CD4-positive, alpha-beta T cell treated with Interleukin-15 for 4 hours (primary cell): ENCODE data around the gene NTSR1.

ENCODE experiments used
- DNase-seq: peaks from one replicate; pipeline ENCODE4 v3.0.0-alpha.2; 2020; ENCODE audit warnings: low spot score

The NTSR1 gene

DNA sequence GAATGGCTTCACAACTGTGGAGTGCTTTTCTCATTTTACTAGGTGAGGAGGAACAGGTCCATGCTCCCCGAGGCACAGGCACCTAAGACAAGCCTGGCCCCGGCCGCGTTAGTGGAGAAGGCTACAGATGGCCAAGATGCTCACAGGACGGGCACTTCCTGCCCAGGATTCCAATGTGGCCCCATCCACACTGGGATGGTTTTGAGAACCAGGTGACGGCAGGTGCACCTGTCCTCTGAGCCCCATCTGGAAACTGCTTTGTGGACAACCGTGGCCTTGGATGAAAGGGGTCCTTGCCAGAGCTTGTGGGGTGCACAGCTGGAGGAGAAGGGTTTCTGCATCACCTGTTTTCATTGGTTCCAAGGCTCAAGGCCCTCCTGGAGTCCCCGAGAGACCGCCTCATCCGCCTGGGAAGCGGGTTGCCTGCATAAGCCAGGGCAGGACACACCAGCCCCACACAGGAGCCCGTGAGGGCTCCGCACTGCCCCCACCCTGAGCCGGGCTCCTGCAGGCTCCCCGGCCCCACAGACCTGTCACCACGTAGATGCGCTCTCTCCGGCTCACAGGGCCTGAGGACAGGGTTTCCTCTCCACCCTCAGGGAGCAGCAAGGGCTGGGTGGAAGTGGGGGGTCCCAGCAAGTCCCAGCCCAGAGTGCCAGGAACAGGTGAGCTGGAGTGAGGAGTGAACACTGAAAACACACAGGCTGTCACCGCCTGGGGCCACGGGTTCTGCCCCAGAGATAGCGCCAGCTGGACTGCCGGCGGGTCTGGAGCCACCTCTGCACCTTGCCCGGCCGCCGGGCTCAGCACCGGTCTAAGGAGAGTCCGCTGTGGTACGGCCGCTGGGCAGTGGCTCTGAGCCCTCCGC, 18.3 kb downstream of the NTSR1 start:
- DNase-seq = no peak

DNA sequence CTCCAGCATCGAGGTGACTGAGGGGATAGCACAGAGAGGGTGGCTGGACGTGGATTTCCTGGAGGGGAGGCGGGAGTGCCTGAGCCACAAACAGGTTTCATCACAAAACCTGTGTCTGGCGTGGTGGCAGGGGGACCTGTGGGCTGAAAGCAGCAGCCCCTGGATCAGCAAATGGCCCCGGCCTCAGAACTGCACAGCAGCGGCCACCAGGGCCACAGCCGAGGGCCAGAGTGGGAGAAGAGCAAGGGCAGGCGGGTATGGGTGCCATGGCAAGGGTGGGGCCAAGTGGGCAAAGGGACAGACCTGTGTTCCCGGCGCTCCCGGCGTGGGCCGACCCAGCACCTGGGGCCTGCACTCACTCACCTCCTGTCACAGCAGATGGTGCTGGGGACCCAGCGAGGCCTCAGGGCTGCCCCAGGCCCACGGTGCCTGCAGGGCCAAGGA, 19.0 kb downstream of the NTSR1 start:
- DNase-seq = no peak

DNA sequence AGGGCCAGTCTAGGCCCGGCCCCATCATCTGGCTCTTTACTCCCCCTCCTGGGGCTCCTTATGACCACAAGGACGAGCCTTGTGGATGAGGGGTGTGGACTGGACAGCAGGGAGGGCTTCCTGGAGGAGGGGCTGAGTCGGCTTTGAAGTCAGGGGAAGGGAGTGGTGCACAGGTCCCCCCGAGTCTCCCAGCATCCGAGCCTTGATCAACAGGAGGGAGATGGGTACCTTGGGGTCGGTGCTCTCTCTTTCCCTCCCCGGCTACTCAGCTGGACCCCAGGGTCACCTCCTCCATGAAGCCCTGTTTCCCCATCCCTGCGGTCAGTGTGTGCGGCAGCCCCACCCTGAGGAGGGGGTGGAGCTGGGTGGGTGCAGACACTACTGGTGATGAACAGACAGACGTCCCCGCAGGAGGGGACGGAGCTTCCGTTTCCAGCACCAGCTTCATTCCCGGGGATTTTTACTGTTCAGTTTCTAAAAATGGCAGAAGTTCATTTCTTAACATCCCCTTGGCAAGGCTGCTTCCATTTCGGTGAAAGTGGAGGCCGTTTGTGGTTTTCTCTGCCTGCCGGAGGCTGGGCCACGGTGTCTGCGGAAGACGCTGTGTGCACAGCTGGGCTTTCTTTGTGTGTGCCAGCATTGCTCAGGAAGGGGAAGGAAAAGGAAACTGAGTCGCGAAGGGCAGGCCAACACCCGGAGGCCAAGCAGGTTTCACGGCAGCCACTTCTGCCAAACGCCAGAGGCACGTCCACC, 19.6 kb downstream of the NTSR1 start:
- peak; percentile 5 for DNase-seq

DNA sequence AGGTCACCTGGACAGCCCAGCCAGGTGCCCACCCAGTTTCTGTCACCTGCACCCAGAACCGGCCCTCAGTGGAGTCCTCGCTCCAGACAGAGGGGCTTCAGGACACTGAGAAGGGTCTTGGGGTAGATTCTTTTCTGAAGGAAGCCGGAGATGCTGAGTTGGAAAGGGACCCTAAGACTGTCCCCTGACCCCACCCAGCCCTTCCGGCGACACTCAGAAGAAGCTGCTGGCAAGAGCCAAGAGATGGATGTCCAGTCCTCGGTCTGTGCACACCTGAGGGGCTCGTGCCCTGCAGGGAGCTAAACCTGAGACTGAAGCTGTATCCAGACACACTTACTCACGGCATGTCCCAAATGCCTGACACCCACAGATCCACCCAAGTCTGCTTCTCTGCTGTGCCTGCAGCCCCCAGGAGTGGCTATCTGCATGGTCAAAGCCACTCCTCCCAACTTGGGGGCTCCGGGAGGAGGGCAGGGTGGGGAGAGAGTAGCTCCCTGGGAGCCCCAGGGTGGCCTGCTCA, 20.2 kb downstream of the NTSR1 start:
- DNase-seq = no peak

DNA sequence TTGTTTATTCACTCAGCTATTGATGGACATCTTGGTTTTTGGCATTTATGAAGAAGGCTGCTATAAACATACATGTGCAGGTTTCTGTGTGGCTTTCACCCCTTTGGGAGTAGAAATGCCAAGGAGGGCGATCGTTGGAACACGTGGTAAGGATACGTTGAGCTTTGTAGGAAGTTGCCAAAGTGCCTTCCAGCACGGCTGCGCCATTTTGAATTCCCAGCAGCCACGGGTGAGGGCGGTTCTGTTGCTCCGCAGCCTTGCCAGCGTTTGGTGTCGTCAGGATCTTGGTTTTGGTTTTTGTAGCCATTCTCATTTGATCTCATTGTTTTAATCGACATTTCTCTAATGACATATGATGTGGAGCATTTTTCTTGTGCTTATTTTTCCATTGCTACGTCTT, 21.8 kb downstream of the NTSR1 start:
- no peak for DNase-seq

DNA sequence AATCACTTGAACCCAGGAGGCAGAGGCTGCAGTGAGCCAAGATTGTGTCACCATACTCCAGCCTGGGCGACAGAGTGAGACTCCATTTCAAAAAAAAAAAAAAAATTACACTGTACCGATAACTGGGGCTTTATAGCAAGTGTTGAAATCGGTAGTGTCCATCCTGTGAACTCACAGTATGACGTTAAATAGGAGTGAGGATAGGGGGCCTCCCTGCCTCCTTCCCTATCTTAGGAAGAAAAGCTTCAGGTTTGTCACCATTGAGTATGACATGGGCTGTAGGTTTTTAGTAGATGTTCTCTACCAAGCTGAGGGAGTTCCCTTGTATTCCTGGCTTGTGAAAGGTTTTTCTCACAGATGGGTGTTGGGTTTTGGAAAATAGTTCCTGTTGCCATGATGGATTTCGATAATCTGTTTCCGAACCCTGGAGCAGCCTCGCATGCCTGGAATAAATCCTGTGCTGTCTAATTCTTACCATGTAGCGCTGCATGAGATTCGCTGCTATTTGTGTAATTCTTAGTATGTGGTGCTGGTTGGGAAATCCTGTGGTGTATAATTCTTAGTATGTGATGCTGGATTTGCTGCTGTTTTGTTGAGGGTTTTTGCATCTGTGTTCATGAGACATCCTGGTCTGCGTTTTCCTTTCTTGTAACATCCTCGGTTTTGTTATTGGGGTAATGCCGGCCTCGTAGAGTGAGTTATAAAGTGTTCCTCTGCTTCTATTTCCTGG, 23.6 kb downstream of the NTSR1 start:
- DNase-seq = no peak

DNA sequence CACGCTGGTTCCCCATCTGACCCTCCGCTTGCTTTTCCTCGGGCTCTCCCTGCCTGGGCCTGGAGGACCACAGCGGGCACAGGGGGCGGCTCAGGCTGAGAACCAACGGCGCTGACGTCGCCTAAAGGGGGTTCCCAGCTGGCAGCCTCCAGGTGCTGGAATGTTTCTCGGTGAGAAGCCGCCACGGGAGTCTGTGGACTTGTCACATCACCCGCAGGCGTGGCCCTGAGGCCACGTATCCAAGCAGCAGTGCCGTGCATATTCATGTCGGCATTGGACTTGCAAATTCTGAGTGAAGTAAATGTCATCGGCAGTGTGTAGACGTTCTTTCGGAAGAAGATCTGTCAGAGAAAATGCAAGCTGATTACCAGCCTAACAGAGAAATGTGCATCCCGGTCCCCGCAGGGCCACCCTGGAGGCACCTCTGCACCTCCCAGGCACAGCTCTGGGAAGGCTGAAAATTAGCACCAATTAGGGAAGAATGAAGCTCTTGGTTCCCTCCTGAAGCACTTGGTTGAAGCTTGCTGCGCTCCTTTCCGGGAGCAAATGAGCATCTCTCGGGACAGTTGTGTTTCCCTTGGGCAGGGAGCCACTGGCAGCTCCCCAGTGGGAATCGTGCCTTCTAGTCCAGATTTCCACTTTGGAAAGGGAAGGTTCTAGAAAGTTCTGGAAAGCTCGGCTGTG, 24.3 kb downstream of the NTSR1 start:
- DNase-seq = no peak

DNA sequence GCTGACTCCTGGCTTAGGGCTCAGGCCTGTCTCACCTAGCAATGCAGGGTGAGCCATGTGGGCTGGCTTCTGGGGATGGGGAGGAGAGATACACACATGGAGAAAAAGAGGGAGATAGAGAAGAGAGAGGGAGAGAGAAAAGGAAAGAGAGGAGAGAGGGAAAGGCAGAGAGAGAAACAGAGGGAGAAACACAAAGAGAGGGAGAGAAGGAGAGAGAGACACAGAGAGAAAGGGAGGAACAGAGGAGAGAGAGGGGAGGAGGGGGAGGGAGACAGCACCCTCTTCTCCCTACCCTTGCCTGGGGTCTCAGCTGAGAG, 24.8 kb downstream of the NTSR1 start:
- no peak for DNase-seq

DNA sequence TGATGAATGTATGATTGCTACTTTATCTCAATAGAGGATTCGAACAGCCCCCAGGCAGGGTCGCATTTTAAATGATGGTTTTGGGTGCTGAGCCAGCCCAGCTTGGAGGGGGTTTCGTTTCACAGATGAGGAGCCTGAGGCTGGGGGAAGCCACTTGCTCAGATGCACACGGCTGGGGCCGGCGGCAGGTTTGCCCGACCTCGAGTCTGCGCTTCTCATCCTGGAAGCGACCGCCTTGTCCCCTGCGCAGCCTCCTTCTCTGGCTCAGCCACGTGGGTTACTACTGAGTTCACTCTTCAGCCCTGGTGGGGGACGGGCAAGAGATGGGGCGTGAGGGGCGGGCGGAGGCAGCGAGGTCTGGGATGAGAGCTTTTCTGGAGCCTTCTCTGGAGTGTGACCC, 25.3 kb downstream of the NTSR1 start:
- DNase-seq = no peak

DNA sequence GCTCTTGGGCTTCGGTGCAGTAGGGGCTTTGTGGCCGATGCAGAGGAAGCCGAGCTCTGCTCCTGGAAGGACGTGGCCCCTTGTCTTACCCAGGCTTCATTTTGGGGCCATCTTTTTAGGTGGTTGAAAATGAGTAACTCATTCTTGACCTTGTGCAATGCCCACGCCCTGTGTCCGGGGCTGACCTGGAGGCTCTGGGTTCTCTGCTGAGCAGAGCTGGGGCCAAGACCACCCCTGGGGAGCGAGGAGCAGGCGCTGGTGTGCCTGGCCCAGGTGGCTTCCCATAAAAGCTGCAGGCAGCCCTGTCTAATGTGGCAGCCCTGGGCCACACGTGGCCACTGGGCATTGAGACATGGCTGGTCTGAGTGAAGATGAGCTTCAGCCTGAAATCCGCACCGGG, 25.7 kb downstream of the NTSR1 start:
- DNase-seq = no peak

DNA sequence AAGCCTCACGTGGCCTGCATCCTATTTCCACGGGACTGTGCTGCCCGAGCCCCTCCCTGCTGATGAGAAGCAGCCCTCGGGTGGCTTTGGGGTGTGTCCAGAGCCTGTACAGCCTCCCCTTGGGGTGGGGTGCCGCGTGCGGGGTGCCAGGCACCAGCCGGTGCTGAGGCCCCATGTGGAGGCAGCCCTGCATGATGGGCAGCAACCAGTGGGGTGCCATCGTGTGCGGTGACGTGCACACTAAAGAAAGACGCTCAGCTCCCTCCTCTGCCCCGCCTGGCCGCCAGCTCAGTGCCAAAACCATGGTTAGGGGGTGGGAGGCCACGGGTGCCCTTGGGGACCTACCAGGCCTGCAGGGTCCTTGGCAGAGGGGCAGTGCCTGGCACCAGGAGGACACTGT, 26.2 kb downstream of the NTSR1 start:
- no peak for DNase-seq

DNA sequence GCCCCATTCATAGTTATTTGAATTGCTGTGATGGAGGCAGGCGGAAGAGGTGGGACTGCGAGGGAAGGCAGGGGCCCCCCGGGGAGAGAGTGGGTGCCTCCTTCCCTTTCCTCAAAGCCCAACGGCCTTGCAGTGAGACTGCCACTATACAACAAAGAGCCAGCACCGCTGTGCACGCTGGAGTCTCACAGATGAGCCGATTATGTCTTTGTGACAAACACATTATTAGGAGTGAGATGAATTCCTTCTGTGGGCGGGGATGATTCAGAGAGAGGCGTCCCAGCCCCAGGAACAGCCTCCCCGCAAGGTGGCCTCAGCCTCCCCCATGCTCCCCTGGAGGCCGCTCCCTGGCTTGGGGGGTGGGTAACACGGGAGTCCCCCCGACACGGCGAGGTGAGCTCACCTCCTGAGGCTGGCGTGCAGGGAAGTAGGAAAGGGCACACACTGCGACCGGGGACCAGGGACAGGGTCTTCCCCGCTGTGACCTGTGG, 26.7 kb downstream of the NTSR1 start:
- DNase-seq = no peak

DNA sequence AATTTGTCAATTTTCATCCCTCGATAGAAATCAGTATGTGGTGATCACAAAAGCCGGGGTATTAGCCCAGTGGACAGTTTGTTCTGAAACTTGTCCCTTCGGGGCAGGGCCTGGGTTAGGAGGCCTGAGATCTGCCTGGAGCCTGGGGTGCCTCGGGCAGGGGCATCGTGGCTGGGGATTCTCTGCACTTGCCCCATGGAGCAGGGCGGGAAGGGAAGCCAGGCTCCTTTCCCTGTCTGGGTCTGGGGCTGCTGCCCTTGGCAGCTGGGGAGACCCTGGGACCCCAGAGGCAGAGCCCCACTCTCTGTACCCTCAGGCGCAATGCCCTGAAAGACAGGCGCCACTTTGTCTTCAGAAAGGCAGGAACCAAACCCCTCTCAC, 27.4 kb downstream of the NTSR1 start:
- no peak for DNase-seq

DNA sequence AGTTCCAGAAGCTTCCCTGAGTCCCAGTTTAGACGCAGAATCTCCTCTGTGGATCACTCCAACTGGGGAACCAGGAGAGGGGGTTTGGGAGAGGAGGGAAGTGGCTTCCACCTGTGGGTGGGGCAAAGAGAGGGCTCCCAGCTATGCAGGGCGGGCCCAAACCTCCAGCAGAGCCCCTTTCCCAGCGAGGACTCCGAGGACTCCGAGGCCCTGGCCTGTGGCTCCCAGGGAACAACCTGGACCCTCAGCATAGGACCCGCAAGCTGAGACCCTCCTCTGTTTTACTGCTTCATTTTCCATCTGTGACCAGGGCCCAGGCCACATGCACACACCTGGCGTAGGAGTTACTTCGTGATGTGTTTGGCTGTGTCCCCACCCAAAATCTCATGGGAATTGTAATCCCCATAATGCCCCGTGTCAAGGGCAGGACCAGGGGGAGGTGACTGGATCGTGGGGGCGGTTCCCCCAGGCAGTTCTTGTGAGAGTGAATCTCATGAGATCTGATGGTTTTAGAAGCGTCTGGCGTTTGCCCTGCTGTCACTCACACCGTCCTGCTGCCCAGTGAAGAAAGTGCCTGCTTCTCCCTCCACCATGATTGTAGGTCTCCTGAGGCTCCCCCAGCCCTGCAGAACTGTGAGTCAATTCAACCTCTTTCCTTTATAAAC, 27.9 kb downstream of the NTSR1 start:
- DNase-seq = no peak

DNA sequence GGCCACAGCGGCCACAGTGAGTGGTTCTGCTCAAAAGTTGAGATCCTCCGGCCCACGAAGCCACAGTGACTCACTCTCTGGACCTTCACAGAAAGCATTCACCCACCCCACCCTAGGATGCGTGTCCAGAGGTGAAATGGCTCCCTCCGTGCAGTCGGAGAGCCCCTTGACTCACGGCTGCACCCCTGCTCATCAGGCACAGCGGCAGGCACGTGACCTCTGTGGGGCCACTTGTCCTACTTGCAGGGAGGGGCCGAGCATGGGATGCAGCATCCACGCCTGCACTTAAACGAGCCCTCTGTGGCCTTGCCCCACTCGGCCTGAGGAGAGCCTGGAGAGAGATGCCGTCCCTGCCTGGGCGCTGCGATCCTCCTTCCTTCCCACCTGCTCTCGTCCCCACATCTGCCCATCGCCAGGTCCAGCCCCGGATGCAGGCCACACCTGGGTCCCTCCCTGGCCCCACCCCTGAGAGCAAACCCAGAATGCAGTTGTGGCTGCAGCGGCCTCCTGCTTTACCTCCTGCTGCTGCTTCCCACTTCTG, 28.7 kb downstream of the NTSR1 start:
- DNase-seq = no peak

DNA sequence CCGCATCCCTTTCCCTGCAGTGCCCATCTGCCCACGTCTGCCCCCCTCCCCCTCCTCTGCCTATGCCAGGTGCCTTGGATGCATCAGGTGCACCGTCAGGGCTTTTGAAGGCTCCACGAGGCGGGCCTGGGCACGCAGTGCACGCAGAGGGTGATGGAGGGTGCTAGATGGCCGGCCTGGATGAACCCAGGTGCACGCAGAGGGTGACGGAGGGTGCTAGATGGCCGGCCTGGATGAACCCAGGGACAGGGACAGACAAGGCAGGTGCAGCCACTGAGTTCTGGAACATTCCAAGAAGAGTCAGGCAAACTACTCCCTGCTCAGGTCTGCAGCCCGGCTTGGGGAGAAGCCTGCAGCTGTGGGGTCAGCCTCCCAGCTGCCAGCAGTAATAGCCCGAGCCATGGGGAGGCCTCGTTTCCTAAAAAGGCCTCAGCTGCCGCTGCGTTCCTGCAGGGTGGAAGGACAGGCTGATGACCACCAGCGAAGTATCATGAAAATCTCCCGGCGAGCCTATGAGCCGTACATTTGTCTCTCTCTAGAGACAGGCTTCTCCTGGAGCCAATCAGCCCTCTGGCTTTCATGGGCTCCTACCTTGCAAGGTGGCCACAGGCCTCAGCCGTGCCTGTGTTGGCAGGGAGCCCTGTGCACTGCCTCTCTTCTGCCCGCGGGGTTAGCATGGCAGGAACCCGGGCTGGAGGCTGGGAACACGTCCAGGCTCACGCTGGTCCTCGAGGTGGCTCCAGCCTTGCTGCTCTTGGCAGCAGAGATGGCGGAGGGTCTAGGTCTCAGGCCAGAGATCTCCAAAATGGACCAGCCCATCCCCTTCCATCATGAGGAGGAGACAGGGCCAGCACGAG, 29.6 kb downstream of the NTSR1 start:
- DNase-seq = no peak

DNA sequence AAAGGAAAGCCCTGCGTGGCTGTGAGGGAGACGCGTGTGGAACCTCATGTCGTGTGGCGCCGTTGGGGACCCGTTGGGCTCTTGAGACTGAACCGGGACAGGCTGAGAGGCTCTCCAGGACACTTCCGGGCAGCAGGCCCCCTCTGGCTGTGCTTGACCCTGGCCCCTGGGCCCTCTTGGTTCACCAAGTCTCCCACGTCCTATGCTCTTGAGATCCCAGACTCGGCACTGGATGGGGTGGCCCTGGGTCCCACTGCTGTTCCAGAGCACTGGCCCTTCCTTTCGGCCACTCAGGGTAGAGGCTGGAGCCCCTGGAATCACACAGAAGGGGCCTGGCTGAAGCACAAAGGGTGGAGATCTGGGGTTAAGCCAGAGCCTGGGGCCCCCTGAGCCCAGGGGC, 30.4 kb downstream of the NTSR1 start:
- no peak for DNase-seq

DNA sequence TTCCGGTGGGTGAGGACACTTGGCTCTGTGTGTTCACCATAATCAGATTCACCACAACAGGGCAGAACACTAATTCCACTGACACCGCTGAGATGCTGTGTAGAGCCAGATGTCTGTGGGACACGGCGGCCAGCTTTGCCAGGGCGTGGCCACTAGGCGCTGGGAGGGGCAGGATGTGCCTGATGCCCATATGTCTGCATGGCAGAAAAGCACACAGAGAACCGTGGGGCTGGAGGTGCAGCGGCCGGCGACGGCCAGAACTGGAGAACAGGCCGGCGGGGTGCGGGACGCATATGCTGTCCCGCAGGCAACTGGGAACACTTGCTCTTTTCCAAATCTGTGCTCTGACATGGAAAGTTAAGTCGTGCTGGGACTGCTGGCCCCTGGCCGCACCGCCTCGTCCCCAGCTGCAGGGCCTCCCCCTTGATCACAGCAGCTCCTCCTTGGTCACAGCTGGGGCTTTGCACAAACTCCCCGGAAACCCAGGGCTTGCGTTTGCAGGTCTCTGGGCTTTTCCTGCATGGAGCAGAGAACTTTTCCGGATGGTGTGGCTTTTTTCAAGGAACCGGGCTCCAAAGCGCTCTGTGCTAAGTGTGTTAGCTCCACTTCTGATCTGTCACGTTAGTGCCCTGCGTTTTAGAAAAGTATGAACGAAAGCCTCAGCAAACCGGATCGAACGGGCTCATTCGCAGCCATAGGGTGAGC, 31.1 kb downstream of the NTSR1 start:
- DNase-seq = peak; percentile 56
